H4 (cell line): Measurements from ENCODE around the gene FN3K. TPM values are rescaled to one million over a fixed set of nuclear protein-coding genes. Genes with fewer than 3 reads are reported as not detected.
A peak's percentile ranks its signal among the peaks of the same experiment; 100 is the strongest.

ENCODE experiments used
- DNase-seq: peaks from one replicate; pipeline ENCODE4 v3.0.0-alpha.2; 2015; ENCODE audit warnings: low spot score
- total RNA-seq: library from RNA; depleted of rRNA; stranded (reverse); fragments of >200 nt; shearing (Covaris generic); gene quantifications from 2 replicates; pipeline ENCODE4 v1.2.3, GENCODE V29; 2014

The FN3K gene
- total RNA-seq, 1 experiment from 2014 or later, result not detected

DNA sequence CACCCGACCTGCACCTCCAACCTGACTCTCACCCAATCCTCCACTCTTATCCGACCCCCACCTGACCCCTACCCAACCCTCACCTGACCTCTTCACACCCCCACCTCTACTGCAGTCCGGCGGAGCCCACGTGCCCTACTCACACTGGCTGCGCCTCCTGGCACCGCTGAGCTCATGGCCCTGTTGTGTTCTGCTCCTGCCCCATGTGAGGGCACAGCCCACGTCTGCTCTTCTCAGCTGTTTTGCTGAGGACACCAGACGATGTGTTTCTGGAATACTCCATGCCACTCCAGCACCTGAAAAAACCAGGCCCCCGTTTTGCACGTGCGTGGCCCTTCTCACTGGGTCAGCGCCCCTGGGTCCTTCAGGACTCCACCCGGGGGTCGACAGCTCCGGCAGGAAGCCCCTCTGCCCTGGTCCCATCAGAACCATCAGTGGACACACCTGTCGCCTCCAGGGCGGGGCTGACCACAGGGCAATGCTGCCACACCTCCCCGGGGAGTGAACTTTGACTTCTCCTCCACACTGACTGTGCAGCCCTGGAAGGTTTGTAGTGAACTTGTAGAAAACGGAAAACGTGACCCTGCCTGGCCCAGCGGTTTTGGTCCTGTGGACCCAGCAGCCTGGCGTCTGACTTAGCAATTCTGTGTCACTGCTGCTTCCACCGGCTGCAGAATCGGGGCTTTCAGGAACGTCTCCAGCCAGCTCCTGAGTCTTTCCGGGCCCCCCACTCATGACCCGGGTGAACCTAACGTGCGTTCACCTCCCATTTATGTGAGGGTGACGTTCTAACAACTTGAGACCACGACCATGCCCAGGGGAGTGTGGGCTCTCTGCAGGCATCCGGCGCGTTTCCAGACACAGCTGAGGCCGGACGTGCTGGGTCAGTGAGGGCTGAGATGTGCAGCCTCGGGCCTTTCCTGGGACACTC lies 31.2 kb upstream of the FN3K start:
- DNase-seq, result no peak

DNA sequence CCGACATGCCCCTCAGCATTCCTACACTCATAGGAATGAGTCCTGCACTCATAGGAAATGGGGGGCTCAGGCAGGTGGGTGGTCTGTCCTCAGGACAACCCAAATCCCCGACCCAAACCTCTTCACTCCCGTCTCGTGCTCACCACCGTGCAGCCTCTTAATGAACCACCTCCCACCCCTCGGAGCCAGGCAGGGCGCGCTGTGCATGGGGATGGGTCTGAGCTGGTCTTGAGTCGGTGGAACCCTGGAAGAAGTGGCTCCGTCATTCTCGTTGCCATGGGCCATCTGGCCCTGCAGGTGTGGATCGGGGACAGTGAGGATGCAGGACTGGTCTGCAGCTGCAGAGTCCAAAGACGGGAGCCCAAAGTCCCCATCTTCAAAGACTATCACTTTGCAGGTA lies 30.5 kb upstream of the FN3K start:
- no peak for DNase-seq

DNA sequence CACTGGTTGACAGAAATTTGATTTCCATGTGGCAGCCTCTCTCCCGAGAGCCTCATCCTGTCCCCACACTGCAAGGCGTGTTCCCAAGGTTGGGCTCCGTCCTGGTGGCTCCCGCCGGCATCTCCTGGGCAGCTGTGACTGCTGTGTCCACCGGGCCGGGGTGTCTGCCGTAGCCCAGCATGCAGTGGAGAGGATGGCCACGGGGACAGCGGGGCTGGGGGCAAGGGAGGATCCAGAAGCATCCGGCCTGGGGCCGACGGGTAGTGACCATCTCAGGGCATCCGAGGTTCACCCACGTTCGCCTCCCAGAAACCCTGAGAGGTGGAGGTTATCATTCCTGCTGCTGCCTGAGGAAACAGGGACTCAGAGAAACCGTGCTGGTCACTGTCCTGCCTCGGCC lies 29.7 kb upstream of the FN3K start:
- no peak for DNase-seq

DNA sequence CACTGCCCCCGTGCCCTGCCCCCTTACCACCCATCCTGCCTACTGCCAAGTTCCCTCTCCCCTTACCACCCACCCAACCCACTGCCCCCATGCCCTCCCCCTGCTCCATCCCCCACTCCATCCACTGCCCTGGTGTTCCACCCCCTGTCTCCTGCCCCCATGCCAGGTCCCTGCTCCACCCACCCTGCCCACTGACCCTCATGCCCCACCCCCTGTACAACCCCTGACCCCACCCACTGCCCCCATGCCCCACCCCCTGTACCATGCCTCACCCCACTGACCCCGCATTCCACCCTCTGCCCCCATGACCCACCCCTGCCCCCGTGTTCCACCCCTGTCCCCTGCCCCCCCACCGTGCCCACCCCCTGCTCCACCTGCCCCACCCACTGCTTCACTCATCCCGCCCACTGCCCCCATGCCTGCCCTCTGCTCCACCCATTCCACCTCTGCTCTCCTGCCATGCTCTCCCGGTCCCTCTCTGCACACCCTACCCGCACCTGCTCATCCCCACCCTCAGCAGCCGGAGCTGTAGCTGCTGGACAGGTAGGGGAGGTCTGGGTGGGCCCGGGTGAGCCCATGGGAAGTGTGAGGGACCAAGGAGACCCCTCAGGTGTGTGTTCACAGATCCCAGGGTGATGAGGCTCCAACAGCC lies 26.3 kb upstream of the FN3K start:
- DNase-seq, result no peak

DNA sequence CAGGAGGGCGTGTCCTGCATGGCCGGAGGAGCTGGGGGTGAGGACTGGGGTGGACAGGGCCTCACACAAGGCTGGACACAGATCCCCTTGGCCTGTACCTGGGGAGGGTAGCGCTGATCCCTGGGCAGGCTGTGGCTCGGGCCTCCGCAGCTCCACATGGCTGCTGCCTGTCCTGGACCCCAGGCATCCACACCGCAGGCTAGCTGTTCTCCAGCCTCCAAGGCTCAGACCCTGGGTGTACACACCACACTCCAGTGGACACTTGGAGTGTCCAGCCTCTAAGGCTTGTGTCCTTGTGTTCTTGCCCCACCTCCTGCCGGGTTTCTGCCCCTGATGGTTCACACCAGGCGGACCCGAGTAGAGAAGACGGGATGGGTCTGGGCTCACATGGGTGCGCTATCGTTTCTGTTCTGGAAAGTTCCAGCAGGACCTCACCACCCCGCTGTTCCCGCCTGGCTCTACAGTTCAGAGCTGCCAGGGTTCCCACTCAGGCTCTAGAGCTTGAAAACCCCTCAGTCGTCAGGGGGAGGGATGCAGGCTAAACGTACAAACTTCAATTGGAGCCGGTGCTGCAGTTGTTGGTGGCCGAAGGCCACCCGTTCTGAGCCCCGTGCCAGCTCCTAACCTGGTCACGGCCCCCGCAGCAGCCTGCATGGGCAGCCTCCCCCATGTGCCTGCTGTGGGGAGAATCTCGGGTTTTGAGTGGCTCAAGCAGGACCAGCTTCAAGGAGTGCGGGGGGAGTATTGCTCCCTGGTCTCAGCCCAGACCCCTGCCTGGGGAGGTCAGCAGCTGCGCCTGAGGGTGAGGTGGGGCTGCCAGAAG lies 25.5 kb upstream of the FN3K start:
- no peak for DNase-seq

DNA sequence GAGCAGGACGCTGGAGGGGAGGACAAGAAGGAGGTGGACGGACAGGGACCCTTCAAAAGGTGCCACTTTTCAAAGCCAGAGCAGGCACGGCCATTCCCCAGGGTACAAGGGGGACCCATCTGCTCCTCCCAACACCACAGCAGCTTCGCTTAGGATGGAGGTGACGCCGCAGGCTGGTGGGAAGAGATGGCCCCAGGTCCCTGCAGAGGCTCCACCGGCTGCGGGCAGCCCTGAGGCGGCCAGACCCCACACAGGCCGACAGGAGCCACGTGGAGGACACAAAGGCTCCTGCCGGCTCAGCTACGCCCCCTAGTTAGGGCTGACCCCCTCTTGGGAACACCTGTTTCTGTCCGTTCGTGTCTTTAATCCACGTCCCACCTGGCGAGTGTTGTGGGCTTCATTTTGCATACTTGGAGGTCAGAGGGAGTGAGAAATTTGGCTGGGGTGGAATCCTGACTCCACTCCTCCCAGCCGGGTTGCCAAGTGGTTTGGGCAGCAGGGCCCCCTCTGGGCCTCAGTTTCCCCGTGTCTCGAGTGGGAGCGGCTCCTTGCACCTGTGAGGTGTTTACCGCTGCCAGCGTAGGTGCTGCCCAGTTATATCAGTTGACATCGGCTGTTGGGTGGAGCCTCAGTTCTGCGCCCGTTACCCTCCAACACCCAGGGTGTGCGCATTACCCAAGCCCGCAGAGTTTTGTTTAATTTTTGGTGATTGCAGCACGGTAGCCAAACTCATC lies 24.7 kb upstream of the FN3K start:
- DNase-seq, result no peak

DNA sequence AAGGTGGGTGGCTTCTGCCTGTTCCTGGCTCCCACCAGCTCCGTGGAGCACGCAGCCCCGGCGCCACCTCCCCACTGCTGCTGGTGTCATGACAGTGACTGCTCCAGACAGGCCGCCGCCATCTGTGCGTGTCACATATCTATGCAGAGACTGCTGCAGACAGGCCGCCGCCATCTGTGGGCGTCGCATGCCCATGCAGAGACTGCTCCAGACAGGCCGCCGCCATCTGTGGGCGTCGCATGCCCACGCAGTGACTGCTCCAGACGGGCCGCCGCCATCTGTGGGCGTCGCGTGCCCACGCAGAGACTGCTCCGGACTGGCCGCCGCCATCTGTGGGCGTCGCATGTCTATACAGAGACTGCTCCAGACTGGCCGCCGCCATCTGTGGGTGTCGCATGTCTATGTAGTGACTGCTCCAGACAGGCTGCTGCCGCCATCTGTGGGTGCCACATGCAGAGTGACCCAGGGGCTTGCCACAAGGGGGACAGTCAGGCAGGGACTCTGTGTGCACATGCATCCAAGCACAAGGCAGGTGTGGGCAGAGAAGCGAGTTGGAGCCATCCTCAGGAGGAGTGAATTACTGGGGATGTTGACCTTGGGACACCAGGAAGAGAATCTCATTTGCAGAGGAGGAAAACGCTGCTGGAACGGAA lies 22.2 kb upstream of the FN3K start:
- no peak for DNase-seq

DNA sequence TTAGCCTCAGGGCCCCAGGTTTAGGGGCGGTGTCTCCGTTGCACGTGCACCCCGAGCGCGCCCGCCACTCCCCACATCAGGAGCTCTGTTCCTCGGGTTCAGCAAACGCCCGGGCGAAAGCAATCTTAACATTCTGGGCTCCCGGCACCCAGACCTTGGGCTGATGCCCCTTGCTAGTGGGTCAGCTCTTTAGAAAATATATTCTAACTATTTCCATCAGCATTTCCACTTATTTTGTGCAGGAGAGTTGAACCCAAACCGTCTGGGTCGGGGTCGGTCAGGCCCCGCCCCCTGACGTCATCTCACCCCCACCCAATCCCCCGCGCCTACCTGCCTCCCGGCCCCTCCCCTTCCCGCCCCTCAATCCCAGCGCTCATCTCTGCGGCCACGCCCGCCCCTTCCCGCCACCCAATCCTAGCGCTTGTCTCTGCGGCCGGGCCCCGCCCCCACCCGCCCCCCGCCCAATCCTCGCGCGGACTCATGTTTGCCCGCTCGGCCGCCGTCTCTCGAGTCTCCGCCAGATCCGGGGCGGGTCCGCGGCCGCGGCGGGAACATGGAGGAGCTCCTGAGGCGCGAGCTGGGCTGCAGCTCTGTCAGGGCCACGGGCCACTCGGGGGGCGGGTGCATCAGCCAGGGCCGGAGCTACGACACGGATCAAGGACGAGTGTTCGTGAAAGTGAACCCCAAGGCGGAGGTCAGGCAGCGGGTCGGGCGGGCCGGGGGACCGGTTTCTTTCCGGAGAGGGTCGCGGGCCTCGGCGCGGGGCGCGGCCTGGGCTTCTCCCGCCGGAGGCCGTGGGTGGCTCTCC lies 19.0 kb upstream of the FN3K start, which contains the start of gene FN3KRP:
Gene FN3KRP, plus strand, starts transcription at position 504 of the 808 bp plus-strand sequence. Its CDS starts 50 bp downstream, at position 554.
- peak; percentile 80 for DNase-seq

DNA sequence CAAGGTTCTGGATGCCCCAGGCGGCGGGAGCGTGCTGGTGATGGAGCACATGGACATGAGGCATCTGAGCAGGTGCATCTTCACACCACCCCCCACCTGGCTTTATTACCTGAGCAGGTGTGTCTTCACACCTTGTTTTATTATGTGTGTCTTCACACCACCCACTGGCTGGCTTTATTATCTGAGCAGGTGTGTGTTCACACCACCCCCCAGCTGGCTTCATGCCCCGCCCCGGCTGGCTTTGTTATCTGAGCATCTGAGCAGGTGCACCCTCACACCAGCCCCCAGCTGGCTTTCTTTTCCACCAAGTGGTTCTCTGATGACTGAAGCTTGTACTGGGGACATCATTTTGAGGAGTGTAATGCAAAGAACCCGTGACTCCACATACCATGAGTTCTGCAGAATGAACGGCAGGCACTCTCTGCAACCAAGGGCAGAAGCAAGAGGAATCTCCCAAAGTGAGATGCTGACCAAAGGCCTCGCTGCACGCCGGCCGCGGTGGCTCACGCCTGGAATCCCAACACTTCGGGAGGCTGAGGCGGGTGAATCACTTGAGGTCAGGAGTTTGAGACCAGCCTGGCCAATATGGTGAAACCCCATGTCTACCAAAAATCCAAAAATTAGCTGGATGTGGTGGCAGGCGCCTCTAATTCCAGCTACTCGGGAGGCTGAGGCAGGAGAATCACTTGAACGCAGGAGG lies 16.3 kb upstream of the FN3K start:
- no peak for DNase-seq

DNA sequence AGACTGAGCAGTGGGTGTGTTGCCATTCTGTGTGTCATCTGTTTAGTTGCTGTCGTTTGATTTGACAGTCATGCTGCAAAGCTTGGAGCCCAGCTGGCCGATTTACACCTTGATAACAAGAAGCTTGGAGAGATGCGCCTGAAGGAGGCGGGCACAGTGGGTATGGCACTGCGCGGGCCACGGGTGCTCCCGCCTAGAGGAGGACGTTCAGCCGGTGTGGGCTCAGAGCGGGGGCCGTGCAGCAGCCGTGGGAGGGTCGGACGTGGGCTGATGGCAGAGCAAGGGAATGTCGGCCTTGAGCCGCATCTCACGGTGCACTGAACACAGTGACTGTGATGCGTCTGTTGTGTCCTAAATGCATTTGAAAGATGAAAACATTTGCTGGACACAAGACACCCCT lies 15.2 kb upstream of the FN3K start:
- no peak for DNase-seq

DNA sequence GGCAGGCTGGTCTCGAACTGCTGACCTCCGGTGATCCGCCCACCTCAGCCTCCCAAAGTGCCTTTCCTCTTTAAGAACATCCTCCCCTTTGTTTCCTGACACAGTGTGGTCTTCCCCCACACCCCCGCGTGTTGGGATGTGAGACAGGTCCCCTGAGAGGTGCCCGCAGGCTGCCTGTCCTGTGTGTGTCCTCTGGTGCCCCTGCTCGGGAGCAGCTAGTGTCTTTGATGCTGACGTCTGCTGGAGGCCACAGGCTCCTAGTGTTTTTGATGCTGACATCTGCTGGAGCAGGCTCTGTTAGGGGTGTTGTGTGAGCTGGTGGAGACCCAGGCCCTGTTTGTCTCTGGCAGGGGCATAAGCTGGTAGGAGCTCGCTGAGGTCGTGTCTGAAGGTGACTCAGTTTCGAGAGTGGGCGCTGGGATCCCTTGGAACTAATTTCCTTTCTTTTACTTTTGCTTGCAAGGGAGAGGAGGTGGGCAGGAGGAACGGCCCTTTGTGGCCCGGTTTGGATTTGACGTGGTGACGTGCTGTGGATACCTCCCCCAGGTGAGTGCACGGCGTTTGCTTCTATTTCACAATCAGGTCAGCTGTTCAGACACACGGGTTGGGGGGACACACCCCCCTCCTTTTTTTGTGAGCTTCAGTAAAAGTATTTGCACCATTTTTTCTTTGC lies 12.9 kb upstream of the FN3K start:
- no peak for DNase-seq

DNA sequence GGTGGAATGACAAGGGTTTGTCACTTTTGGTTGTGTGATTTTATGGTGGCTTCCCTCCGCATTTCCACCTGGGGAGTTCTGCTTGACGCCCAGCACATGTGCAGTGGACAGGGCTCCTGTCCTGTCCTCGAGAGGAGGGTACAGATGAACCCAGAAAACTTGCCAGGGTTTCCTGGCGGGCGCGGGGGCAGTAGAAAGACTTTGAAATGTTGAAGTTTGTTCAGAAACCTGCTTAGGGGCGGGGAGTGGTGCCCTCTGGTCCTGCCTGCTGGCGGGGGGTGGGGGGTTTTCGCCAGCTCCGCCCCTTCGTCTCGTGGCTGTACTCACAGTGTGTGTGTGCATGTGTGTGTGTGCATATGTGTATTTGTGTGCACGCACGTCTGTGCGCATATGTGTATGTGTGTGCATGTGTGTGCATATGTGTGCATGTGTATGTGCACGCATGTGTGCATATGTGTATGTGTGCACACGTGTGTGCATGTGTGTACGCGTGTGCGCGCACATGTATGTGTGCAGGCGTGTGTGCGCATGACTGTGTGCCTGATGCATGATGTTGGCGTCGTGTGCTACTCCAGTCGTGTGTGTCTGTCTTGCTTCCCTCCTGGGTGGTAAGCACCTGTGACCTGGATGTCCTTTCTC lies 12.1 kb upstream of the FN3K start:
- no peak for DNase-seq

DNA sequence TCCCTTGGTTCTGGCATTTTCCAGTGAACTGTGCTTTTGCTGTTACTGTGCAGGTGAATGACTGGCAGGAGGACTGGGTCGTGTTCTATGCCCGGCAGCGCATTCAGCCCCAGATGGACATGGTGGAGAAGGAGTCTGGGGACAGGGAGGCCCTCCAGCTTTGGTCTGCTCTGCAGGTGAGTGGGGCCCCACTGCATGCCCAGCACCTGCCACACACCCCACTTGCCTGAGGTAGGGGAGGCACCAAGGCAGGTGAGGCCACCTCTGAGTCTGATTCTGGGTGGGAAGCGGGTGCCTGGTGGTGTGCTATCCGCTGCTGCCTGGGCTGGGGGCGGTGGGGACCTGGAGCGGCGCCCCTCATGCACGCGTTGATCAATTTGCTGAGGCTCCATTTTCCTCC lies 9.0 kb upstream of the FN3K start:
- DNase-seq, result no peak

DNA sequence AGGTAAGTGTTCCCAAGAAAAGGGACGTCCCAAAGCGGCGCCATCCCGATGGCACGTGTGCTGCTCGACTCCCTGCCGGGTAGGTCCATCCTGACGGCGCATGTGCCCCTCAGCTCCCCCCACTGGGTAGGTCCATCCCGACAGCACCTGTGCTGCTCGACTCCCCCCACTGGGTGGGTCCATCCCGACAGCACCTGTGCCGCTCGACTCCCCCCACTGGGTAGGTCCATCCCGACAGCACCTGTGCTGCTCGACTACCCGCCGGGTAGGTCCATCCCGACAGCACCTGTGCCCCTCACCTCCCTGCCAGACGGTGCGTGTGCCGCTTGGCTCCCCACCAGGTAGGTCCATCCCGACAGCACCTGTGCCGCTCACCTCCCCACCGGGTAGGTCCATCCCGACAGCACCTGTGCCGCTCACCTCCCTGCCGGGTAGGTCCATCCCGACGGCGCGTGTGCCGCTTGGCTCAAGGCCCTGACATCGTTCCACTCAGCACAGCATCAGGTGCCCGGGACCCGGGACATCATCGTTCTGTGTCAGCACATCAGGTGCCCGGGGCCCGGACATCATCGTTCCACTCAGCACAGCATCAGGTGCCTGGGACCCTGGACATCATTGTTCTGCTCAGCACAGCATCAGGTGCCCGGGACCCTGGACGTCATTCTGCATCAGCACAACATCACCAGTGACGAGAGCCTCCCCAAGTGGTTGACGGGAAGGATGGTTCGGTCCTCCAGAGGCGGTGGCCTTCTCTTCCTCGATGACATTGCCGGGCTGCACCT lies 5.7 kb upstream of the FN3K start:
- DNase-seq, result no peak

DNA sequence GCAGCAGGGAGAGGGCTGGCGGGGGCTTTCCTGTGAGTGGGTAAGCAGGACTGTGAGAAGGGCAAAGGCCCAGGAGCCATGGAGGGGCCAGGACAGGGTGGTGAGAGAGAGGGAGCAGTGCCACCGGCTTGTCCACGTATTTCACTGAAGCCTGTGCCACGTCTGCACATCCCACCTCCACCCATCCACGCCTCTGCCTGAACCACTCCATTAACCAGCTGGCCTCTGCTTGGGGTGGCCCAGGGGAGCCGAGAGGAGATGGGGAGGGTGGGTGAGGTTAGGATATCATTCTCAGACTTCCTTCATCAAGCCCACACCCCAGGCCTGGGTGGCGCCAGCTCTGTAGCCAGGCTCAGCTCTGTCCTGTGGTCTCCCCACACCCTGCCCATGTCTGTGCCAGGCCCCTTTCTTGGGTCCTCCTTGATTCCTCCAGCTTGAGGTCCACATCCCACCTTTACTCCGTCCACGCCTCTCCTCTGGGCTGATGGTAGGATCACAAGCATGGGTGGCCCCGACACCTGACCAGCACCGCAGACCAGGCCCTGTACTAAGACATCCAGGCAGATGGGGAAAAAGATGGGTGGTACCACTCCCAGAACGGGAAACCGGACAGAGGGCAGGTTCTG lies 3.2 kb upstream of the FN3K start:
- no peak for DNase-seq

DNA sequence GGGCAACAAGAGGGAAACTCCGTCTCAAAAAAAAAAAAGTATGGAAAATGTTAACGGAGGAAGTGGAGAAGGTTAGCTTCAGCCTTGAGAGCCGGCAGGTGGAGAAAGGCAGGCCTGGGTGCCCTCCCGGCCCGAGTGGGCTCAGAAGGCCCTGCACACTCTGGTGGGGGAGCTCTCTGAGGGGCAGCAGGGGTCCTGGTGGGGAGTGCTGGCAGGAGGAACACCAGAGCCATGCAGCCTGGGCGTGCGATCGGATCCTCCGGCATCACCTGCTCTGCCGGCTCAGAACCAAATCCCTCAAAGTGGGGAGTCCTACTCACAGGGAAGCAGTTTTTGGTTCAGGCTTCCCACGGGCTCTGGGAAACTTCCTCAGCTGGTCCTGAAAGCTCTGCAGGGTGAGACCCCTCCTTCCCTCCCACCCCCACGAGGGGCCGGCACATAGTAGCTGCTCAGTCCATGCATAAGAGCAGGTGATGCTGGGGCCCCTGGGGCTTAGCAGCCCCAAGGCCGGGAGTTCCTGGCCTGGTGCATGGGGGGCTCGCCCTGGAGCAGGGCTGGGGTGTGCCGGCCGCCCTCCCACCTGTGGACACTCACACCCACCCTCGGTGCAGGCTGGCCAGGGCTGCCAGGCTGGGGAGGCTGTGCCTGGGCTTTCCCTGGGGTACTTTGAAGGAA lies 1.2 kb downstream of the FN3K start:
- no peak for DNase-seq
